Ishikawa (cell line): ENCODE data around the gene DCC.

ENCODE experiments used
- CEBPB ChIP-seq: IDR thresholded peaks from 2 replicates; pipeline ENCODE4 v1.6.1; 2012
- CREB1 ChIP-seq: IDR thresholded peaks from 2 replicates; pipeline ENCODE4 v1.6.1; 2012; ENCODE audit warnings: low read depth
- EGR1 ChIP-seq: IDR thresholded peaks from 2 replicates; pipeline ENCODE4 v1.6.1; 2012
- EP300 ChIP-seq: IDR thresholded peaks from 2 replicates; pipeline ENCODE4 v1.6.1; 2012; ENCODE audit warnings: borderline replicate concordance
- FOXM1 ChIP-seq: IDR thresholded peaks from 2 replicates; pipeline ENCODE4 v1.6.1; 2012; ENCODE audit warnings: low read depth, borderline replicate concordance
- NFIC ChIP-seq: IDR thresholded peaks from 2 replicates; pipeline ENCODE4 v1.6.1; 2012
- RAD21 ChIP-seq: IDR thresholded peaks from 2 replicates; pipeline ENCODE4 v1.6.1; 2012; ENCODE audit warnings: low read depth
- TAF1 ChIP-seq: IDR thresholded peaks from 2 replicates; pipeline ENCODE4 v1.6.1; 2012; ENCODE audit warnings: low read depth, mild to moderate bottlenecking
- TCF12 ChIP-seq: IDR thresholded peaks from 2 replicates; pipeline ENCODE4 v1.6.1; 2012; ENCODE audit warnings: low read depth
- TEAD4 ChIP-seq: IDR thresholded peaks from 2 replicates; pipeline ENCODE4 v1.6.1; 2012
- YY1 ChIP-seq: IDR thresholded peaks from 2 replicates; pipeline ENCODE4 v1.6.1; 2012; ENCODE audit warnings: low read depth
- ZBTB7A ChIP-seq: IDR thresholded peaks from 2 replicates; pipeline ENCODE4 v1.6.1; 2012; ENCODE audit warnings: low read depth
- TF ChIP-seq, protein P1 (sequence below): IDR thresholded peaks from 2 replicates; pipeline ENCODE4 v1.6.1; 2012
- TF ChIP-seq, protein P2 (sequence below): IDR thresholded peaks from 2 replicates; pipeline ENCODE4 v1.6.1; 2012
- TF ChIP-seq, protein P3 (sequence below): IDR thresholded peaks from 2 replicates; pipeline ENCODE4 v1.6.1; 2012; ENCODE audit warnings: low read depth, mild to moderate bottlenecking

Gene DCC

DNA sequence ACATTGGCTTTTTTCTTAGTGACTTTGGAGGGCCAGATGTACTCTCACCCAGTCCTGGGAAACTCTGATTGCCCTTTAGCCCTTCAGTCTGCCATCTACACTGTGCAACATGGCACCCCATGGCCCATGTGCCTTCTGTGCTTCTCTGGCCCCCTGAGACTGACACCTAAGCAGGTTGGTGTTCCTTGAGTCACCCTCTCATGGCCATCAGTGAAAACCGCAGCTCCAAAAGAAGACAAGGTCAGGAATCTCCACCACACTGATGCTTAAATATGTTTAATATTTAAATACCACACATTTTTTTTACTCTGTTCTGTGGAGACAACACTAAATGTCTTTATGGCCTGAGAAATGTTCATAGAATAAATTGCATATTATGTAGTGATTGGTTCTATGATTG lies 23.9 kb downstream of the DCC start:
- TF ChIP-seq CEBPB (no peak), NFIC (no peak), EGR1 (no peak), TAF1 (no peak), RAD21 (no peak), ZBTB7A (no peak)
- TF ChIP-seq, protein P1, sequence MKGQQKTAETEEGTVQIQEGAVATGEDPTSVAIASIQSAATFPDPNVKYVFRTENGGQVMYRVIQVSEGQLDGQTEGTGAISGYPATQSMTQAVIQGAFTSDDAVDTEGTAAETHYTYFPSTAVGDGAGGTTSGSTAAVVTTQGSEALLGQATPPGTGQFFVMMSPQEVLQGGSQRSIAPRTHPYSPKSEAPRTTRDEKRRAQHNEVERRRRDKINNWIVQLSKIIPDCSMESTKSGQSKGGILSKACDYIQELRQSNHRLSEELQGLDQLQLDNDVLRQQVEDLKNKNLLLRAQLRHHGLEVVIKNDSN: no peak
- TF ChIP-seq, protein P2, sequence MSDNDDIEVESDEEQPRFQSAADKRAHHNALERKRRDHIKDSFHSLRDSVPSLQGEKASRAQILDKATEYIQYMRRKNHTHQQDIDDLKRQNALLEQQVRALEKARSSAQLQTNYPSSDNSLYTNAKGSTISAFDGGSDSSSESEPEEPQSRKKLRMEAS: no peak

DNA sequence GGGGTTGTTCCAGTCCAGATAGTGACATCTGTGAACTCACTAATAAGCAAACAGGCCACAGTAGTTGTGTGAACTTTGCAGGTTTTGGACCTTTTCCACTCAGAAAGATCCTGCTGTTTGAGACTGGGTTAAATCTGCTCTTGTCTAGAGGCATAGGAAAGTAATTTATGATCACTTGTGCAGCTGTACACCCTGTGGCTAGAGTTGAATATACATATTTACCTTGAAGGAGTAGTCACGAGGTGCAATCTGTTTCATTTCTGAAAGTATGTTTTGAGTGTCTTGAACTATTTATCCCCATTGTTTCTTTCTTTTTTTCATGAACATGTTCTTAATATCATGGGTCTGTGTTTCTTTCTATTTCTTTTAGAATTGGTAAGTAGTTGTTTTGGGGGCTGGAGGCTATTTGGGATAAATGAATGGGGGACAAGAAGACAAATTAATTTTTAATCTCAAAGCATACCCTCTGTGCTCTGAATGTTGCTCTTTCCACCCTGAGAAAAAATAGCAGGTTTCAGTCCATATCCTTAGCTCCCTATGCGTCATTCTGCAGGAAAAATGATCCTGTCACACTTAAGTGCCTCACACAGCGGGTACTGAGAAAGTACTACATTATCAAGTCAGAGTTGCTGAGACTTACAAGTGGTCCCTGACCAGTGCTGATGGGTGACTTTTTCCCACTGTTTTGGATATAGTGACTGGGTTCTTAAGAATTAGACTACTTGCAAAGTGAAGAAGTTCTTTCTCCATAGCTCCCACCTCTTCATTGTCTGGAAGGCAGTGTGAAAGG lies 28.2 kb downstream of the DCC start:
- TF ChIP-seq EGR1 (no peak), YY1 (no peak), TCF12 (no peak)

DNA sequence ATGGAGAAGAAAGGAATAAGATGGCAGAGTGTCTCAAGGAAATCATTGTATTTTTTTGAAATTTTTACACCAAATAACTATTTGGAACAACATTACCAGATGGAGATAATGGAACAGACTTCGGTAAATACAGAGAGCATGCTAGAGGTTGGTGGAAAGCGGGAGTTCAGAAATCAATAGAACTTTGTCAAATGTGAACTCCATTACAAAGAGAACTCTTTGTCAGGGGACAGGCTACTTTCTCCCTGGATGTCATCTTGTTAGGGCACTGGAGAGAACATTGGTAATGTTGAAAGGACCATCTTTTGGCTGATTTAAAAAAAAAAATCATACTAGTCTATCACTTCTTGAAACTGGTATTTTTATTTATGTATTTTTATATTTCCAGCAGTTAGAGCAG lies 30.8 kb downstream of the DCC start:
- TF ChIP-seq TCF12: no peak
- no peak for TF ChIP-seq RAD21
- TF ChIP-seq YY1: no peak

DNA sequence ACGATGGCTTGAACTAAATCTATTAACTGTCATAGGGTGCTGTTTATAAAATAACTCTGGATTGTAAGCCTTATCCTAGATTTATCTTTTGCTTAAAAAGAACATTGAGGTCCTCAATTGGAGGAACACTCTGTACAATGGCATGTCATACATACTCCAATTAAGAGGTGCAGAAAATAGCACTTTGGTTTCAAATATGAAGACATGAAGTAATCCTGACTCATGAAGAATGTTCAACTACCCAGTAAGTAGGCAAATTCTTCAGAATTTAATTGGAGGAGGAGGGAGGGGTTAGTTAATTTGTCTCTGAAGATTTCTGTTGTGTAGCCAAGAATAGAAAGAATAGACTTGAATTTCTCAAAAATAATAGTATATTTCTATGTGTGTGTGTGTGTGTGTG lies 36.1 kb downstream of the DCC start:
- TF ChIP-seq, protein P3, sequence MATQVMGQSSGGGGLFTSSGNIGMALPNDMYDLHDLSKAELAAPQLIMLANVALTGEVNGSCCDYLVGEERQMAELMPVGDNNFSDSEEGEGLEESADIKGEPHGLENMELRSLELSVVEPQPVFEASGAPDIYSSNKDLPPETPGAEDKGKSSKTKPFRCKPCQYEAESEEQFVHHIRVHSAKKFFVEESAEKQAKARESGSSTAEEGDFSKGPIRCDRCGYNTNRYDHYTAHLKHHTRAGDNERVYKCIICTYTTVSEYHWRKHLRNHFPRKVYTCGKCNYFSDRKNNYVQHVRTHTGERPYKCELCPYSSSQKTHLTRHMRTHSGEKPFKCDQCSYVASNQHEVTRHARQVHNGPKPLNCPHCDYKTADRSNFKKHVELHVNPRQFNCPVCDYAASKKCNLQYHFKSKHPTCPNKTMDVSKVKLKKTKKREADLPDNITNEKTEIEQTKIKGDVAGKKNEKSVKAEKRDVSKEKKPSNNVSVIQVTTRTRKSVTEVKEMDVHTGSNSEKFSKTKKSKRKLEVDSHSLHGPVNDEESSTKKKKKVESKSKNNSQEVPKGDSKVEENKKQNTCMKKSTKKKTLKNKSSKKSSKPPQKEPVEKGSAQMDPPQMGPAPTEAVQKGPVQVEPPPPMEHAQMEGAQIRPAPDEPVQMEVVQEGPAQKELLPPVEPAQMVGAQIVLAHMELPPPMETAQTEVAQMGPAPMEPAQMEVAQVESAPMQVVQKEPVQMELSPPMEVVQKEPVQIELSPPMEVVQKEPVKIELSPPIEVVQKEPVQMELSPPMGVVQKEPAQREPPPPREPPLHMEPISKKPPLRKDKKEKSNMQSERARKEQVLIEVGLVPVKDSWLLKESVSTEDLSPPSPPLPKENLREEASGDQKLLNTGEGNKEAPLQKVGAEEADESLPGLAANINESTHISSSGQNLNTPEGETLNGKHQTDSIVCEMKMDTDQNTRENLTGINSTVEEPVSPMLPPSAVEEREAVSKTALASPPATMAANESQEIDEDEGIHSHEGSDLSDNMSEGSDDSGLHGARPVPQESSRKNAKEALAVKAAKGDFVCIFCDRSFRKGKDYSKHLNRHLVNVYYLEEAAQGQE: no peak
- TF ChIP-seq, protein P1: no peak
- TF ChIP-seq CREB1 (no peak), TCF12 (no peak), RAD21 (no peak), EP300 (no peak), ZBTB7A (no peak), FOXM1 (no peak), CEBPB (no peak), TEAD4 (no peak), NFIC (no peak), YY1 (no peak), TAF1 (no peak), EGR1 (no peak)
- TF ChIP-seq, protein P2: no peak

DNA sequence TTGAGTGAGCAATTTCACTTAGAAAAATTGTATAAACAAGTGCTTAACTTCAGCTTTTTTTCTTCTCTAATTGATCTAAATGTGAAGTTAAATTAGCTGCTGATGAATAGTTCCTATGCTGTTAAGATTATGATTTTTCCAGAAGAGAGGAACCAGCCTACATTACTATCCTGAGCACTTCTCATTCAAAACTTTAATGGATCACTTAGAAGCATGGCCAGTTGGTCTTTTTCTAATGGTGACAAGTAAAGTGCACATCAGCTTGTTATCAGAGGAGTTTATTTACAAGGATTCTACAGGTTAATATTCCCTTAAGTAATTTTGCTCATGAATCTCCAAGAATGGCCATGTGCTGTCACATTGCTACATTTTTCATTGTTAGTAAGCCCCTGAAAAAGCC lies 37.1 kb downstream of the DCC start:
- TF ChIP-seq CEBPB (no peak), TEAD4 (no peak), CREB1 (no peak), ZBTB7A (no peak), TAF1 (no peak), NFIC (no peak), EGR1 (no peak)
- TF ChIP-seq, protein P2: no peak

DNA sequence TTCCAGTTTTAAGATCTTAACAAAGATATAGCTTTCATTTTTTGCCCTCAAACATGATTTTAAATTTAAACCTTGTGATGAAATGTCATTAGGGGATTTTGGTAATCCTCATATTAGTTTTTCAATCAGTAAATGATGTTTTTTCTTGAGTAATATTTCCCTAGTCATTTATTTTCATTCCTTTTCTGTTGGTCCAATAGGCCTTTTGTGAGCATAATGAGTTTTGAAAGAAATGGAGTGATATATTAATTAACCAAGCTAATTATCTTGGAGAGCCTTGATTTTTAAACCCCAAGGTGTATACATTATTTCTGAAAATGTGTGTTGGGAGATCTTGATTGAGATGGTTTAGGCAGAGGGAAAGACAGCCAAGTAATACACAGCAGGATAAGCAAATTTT lies 46.3 kb downstream of the DCC start:
- TF ChIP-seq TCF12 (no peak), CREB1 (no peak), FOXM1 (no peak), TEAD4 (no peak), ZBTB7A (no peak), YY1 (no peak), RAD21 (no peak), EP300 (no peak), EGR1 (no peak), TAF1 (no peak), NFIC (no peak), CEBPB (no peak)
- TF ChIP-seq, protein P3: no peak
- TF ChIP-seq, protein P2: no peak
